Measurements from ENCODE around the gene IFNA17.
"Not testable (repeated sequence)": the region's sequence is repeated elsewhere in the genome, so short reads cannot be mapped to it uniquely, and the experiment has no call there.

IFNA17 gene

DNA sequence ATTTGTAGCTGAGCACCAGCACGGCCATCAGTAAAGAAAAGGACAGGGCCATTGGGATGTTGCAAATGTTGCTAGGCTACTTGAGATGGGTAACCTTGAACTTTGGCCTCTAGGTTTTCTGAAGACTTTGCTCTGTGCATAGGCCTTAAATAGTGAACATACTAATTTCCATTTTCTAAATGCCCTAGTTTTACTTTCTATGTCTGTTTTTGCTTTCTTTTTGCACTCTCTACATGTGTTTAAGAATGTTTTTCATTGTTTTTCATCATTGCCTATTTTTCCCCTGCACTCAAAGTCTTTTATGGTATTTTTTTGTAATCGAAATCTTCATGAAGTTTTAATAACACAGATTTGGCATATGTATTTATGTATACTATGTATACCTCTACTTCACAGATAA is at the start of gene IFNA17:
Gene IFNA17 (minus strand): TSS at position 101 of the 400 bp plus-strand sequence. CDS start 49 bp downstream, at position 52.
- DNase-seq (ENCODE audit: low read depth in 2 of 3, low spot score in 2 of 3) = no peak

DNA sequence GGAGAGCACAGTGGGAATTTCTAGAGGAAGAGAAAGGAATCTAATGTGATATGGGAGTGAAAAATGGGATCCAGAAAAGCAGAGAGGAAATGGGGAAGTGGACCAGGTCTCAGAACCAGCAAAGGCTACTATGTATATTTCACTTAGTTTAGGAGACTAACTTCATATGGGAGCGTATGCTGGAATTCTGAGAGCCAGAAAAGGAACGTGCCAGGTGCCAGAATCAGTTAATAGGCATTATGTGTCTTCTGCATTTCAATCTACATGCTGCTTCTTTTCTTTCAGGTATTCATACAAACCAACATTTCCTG is 40.3 kb upstream of the IFNA17 start:
- no peak for DNase-seq (ENCODE audit: low read depth in 2 of 3, low spot score in 2 of 3)

DNA sequence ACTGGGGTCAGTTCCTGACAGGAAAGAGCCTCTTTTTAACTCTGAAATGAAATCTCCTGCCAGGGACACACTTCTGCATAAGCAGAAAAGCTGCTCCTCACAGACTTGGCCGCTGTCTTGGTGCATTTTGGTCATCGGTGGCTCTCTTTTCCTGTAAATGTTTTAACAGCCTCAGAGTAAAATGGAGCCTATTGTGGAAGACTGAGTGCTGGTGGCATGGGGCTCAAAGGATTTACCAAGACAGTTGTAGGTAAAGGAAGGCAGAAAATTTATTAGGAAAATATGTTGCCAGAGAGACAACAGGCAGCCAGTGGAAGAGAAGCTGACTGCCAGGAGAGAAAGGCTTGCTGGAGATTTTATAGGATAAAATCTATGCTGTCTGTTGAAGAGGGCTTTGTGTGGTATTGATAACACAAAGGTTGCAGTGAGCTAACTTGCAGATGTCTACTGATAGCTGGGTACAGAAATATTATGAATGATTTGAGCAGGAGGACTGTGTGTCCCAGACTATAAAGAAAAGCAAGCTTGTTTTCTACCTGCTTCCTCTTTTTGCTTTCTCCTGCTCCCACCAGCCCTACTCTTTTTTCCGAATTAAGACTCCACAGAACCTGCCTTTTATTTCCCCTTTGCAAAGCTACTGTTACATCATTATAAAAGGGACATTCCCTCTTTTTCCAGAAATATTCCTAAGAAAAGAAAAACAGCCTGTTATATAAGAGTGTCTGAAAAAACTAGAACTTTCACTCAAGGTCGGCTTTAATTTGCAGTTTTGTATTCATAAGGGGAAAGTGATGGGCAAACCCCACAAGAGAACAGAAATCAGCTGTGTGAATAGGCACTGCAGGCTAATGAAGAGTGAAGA is 39.7 kb upstream of the IFNA17 start:
- DNase-seq (ENCODE audit: low read depth in 2 of 3, low spot score in 2 of 3) = no peak

DNA sequence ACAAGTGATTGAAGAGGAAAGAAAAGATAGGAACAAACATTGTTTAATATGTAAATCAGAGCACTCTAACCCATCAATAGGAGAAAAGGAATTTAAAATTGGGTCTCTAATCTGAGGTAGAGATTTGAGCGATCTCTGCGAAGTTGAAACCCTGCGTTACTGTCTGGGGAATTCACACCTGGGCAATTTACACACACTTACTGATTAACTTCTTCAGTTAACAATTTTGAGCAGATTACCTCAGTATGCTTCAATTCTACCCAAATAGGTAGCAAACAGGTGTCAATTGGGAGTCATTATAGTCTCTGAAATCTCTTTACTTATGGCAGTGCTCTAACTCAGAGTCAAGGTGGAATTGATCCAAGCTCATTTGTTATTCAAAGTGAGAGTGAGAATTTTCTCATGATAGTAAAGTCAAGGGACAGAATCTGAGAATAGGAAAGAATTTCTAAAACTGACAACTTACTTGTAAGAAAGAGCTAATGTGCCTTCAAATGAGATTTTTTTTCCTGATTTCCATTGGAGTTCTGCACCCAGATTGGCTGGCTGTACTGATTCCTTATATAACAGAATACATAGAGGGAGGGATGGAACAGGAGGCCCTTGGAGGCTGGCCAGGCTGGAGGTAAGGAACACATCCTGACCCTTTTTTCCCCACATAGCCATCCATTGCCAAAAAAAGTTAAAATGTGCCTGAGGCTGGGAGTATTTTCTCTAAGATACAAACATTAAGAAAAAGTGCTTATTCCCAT is 38.9 kb upstream of the IFNA17 start:
- DNase-seq (ENCODE audit: low read depth in 2 of 3, low spot score in 2 of 3) = no peak

DNA sequence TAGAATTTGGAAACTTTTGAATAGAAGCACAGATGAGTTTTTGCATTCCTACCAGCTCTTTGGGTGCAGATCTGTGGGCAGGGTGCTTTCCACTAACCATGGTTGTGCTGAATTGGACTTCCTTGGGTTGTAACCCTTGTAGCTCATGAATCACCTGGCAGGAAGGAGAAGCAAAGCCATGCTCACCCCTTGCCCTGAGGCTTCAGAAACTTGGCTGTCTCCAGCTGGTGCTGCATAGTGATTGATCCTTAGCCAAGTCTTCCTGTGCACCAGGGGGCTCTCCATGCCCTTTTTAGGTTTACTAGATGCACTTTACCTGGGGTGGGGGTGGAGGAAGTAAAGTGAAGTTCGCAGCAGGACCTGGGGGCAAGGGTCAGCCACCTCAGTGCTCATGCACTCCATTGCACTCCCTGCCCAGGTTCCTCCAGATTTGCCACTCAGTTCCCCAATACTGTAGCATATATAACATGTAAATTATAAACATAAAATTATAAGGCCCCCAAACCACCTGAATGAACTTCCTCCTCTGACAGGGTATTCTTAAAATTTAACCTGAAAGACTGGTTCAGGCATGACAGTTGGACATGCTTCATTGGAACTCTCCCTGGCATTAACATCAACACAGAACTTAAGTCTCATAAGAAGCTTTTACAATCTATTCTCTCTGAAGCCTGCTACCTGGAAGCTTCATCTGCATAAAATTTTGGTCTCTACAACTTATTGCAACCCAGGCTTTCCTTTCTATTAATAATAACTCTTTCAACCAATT is 37.6 kb upstream of the IFNA17 start:
- DNase-seq (ENCODE audit: low read depth in 2 of 3, low spot score in 2 of 3) = no peak

DNA sequence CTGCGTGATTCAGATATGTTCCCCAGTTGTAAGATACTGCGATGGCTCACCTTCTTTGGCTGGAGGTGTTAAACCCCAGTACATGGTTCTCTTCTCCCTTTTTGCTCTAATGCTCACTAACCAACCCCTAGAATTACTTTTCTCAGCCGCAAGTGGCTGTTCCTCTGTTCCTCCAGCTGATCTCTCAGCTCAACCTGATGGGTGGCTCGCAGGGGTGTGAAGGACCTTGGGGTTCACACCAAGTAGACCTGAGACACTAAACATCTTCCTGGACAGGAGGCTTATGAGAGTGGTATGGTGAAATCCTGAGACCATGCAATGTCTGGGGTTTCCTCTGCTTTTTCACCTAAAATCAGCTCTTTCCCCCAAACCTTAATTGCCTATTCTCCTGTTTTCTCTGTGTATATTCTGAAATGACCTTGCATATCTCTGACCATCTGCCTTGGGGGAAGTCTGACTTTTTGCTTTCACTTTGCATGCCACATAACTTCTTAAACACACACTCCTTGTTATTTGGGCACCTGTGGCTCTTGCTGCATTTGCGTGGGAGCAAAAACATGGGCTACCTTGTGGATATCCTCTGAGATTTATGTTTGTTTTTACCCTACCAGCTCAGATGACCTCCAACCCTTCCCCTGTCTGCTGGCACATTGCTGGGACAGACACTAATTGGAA is 27.7 kb upstream of the IFNA17 start:
- DNase-seq (ENCODE audit: low read depth in 2 of 3, low spot score in 2 of 3) = no peak

DNA sequence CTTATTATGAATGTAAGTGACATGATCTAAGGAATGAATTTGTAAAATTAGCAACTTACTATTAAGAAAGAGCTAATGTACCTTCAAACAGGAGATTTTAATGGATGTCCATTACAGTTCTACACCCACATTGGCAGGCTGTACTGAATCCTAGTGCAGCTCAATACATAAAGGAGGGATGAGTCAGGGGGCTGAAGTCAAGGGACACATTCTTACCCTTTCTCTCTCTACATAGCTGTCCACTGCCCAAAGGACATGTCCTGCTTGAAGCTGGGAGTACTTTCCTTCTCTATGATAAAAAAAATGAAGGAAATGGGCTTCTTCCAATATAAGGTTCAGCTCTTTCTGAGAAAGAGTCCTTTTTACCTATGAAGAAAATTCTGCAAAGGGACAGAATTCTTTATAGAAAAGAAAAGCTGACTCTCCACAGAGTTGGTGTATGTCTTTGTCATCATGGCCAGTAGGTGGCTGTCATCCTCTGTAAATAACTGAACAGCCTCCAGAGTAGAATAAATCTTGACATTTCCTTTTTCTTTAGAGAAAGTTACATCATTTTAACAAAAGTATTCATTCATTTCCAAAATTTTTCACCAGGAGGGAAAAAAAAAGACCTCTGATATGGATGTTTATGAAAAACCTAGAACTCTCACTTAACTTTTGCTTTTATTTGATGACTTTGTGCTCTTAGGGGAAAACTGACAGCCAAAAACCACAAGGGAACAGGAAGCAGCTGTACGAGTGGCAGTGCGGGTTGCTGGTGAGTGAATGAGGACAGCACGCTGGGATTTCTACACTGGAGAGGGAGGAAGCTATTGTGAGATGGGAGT is 24.9 kb upstream of the IFNA17 start:
- DNase-seq (ENCODE audit: low read depth in 2 of 3, low spot score in 2 of 3) = no peak

DNA sequence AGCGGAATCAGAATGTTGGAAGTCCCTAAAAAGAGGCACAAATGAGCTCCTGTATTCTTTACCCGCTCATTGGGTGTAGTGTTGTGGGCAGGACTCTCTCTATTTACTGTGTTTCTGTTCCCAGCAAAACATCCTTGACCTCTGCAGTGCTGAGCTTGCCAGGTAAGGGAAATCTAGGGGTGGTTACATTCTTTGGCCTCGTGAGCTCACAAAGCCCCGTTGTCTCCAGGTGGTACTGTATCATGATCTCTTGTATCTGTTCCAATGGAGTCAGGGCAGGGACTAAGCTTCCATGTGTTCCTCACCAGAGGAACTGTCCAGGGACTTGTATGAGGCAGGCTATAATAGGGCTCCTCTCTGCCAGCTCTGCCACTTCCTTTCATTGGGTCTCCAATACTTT is 23.6 kb upstream of the IFNA17 start:
- no peak for DNase-seq (ENCODE audit: low read depth in 2 of 3, low spot score in 2 of 3)

DNA sequence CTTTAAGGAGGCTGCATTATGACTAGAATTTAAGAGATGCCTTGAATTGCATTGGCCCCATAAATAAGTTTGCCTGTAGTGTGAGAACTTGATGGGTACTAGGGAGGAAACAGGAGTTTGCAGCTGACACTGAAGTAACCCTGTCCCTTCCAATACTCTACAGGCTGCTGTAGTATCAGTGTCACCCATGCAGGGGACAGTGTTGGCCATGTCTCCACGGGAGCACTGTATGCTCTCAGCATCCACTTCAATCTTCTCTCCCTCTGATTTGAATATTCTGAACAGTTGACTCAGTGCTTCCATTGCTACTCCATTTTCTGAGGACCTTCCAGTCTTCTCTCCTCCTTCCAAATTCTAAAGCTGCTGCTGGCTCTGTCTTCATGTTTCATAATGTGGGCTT is 23.2 kb upstream of the IFNA17 start:
- DNase-seq (ENCODE audit: low read depth in 2 of 3, low spot score in 2 of 3) = no peak

DNA sequence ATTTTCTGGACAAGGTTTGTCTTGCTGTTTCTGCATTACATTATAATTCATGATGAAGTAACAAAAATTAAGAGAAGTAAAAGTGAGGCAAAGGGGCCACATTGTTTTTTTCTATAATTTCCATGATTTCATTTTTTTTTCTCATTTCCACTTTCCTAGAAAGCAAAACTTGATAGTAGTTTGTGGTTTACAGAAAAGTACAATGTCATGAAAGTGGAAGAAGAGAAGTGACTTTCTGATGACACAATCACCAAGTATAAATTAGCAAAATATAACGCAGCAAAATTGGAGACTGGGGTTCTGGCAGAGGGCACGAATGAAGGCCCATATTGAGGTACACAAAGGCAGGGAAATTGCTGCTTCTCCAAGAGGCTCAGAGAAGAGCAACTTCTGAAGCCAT is 16.8 kb upstream of the IFNA17 start:
- no peak for DNase-seq (ENCODE audit: low read depth in 2 of 3, low spot score in 2 of 3)

DNA sequence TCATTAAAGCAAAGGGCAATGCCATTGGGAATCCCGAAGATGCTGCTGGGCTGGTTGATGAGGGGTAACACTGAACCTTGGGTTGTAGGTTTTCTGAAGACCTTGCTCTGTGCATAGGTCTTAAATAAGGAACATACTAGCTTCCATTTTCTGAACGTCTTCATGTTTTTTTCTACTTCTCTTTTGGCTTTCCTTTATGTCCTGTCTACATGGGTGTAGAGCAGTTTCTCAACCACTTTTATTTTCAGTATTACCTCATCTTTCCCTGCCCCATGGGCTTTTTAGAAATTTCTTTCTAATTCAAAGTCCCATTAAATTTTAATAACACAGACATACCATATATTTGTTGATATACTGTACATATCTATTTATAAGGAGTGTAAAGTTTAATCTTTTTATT is 11.9 kb upstream of the IFNA17 start, which contains the start of gene IFNA14:
Gene IFNA14 (minus strand): TSS at position 95 of the 400 bp plus-strand sequence. CDS start 70 bp downstream, at position 25.
- no peak for DNase-seq (ENCODE audit: low read depth in 2 of 3, low spot score in 2 of 3)

DNA sequence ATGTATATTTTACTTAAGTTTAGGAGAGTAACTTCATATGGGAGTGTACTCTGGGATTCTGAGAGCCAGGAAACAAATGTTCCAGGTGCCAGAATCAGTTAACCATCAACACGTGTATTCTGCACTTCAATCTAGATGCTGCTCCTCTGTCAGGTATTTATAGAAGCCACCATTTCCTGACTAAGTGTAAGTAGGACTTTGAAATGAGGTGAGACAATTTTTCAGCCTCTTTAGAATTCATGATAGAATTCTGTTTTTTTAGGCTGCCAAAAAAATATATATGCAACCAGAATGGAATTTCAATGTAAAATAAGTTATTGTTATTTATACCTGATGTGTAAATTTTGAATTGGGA is 8.3 kb upstream of the IFNA17 start:
- not testable (repeated sequence) for DNase-seq (ENCODE audit: low read depth in 2 of 3, low spot score in 2 of 3)

DNA sequence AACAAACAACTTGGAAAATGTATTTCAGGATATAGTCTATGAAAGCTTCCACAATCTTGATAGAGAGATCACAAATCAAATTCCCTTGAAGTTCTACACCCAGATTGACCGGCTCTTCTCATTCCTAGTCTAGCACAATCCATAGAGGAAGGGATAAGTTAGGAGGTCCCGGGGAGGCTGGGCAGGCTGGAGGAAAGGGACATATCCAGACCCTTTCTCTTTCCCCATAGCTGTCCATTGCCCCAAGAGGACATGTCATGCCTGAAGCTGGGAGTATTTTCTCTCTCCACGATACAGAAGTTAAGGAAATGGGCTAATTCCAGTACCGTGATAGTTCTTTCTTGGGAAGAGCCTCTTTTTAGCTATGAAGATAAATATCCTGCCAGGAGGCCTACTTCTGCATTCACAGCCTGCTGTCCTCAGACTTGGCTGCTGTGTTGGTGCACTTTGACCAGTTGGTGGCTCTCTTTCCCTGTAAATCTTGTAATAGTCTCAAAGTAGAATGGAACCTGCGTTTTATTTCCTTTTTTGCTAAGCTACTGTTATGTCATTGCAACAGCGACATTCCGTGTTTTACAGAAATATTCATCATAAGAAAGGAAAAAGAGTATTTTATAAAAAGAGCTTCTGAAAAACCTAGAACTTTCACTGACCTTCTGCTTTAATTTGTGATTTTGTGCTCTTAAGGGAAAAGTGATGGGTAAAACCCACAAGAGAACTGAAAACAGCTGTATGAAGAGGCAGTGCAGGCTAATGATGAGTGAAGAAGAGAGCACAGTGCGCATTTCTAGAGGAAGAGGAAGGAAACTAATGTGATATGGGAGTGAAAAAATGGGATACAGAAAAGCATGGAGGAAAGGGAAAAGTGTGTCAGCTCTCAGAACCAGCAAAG is 7.7 kb upstream of the IFNA17 start:
- not testable (repeated sequence) for DNase-seq (ENCODE audit: low read depth in 2 of 3, low spot score in 2 of 3)

DNA sequence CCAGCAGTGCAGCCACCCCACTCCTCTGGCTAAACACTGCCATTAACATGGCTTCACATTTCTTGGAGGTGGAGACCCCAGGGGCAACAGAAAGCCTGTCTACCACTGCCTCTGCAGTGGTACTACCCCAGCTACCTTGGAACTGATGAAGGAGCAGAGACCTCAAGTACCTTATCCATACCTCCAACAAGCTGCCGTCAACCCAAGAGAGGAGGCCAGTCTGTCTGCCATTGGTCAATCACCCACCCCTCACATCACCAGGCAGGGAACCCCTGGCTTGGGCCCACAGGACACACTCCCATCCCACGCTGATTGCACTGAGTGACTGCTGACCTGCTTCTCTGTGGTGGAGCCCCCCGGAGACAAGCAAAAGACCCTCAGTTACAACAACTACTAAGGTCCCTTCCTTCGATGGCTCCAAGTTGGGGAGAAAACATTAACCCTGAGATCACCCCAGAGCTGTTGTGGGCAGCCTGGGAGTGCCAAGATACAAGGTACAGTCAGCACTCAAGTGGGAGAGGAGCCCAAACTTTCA is 6.2 kb upstream of the IFNA17 start:
- DNase-seq (ENCODE audit: low read depth in 2 of 3, low spot score in 2 of 3) = no peak

DNA sequence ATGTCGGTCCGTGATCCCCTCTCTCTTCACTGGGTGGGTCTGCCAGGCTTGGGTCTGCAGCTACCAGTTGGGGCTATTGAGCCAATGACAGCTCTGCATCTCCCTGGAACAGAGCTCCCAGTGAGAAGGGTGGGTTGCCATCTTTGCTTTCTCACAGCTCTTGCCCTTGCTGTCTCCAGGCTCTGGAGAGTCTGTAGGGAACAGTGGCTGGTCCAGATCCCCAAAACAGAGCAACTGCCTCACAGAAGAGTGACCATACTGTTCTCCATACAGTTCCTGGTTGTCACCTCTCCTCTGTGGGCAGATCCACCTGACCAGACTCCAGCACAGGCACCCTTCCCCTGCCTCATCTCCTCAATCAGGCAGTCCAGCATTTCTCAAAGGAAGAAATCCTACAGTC is 5.2 kb upstream of the IFNA17 start:
- no peak for DNase-seq (ENCODE audit: low read depth in 2 of 3, low spot score in 2 of 3)

DNA sequence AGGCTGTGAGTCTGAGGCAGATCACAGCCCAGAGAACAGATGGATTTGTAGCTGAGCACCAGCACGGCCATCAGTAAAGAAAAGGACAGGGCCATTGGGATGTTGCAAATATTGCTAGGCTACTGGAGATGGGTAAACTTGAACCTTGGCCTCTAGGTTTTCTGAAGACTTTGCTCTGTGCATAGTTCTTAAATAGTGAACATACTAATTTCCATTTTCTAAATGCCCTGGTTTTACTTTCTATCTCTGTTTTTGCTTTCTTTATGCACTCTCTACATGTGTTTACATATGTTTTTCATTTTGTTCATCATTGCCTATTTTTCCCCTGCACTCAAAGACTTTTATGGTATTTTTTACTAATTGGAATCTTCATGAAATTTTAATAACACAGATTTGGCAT is 10.8 kb downstream of the IFNA17 start, which contains the start of gene IFNA16:
Gene IFNA16 (minus strand): TSS at position 101 of the 400 bp plus-strand sequence. CDS start 6 bp downstream, at position 95.
- DNase-seq (ENCODE audit: low read depth in 2 of 3, low spot score in 2 of 3) = not testable (repeated sequence)

DNA sequence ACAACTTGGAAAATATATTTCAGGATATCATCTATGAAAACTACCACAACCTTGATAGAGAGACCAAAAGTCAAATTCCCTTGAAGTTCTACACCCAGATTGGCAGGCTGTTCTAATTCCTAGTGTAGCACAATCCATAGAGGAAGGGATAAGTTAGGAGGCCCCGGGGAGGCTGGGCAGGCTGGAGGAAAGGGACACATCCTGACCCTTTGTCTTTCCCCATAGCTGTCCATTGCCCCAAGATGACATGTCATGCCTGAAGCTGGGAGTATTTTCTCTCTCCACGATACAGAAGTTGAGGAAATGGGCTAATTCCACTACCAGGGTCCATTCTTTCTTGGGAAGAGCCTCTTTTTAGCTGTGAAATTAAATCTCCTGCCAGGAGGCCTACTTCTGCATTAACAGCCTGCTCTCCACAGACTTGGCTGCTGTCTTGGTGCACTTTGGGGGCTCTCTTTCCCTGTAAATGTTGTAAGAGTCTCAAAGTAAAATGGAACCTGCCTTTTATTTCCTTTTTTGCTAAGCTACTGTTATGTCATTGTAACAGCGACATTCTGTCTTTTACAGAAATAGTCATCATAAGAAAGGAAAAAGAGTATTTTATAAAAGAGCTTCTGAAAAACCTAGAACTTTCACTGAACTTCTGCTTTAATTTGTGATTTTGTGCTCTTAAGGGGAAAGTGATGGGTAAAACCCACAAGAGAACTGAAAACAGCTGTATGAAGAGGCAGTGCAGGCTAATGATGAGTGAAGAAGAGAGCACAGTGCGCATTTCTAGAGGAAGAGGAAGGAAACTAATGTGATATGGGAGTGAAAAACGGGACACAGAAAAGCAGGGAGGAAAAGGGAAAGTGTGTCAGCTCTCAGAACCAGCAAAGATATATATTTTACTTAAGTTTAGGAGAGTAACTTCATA is 14.4 kb downstream of the IFNA17 start:
- DNase-seq (ENCODE audit: low read depth in 2 of 3, low spot score in 2 of 3) = not testable (repeated sequence)

DNA sequence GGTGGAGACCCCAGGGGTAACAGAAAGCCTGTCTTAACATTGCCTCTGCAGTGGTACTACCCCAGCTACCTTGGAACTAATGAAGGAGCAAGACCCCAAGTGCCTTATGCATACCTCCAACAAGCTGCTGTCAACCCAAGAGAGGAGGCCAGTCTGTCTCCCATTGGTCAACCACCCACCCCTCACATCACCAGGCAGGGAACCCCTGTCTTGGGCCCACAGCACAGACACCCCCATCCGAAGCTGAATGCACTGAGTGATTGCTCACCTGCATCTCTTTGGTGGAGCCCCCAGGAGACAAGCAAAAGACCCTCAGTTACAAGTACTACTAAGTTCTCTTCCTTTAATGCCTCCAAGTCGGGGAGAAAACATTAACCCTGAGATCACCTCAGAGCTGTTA is 15.9 kb downstream of the IFNA17 start:
- DNase-seq (ENCODE audit: low read depth in 2 of 3, low spot score in 2 of 3) = not testable (repeated sequence)
